BE2C (cell line): ENCODE results near the gene AP1B1.

Experiments used
- DNase-seq: peaks from one replicate; pipeline ENCODE4 v3.0.0-alpha.2; 2020
- H3K27me3 ChIP-seq: fragments of 250-450 bp; sonication (Bioruptor Pico); 2 replicates; pipeline ENCODE4 v1.5.1; 2020; ENCODE audit warnings: mild to moderate bottlenecking
- H3K36me3 ChIP-seq: fragments of 250-450 bp; sonication (Bioruptor Pico); 2 replicates; pipeline ENCODE4 v1.5.1; 2020; ENCODE audit warnings: mild to moderate bottlenecking
- H3K4me1 ChIP-seq: fragments of 250-450 bp; sonication (Bioruptor Pico); 2 replicates; pipeline ENCODE4 v1.5.1; 2020
- H3K4me3 ChIP-seq: 2 replicates; pipeline ENCODE4 v1.5.1; 2011; ENCODE audit warnings: low read depth, low read length
- H3K9me3 ChIP-seq: fragments of 250-450 bp; sonication (Bioruptor Pico); 2 replicates; pipeline ENCODE4 v1.5.1; 2020
- CTCF ChIP-seq: IDR thresholded peaks from 2 replicates; pipeline ENCODE4 v1.5.1; 2012; ENCODE audit warnings: mild to moderate bottlenecking, low read depth, low read length

AP1B1 gene

GRCh38 chr22:29334696-29335344, 53.5 kb downstream of the AP1B1 start:
- no peak for TF ChIP-seq CTCF
- peaks cover 64% of the 10 kb centered on the region for H3K36me3 ChIP-seq
- no peak overlapping the region for H3K4me3 ChIP-seq
- no peak for DNase-seq
- no peaks in the 10 kb centered on the region for H3K9me3 ChIP-seq
- H3K27me3 ChIP-seq: no peaks in the 10 kb centered on the region
- peaks cover 3% of the 10 kb centered on the region for H3K4me1 ChIP-seq

GRCh38 chr22:29334148-29334547, 54.2 kb downstream of the AP1B1 start:
- DNase-seq: no peak
- Histone ChIP-seq H3K27me3 (no peaks in the 10 kb centered on the region), H3K4me1 (peaks cover 3% of the 10 kb centered on the region), H3K4me3 (no peak overlapping the region), H3K36me3 (peaks cover 66% of the 10 kb centered on the region), H3K9me3 (no peaks in the 10 kb centered on the region)
- TF ChIP-seq CTCF: no peak

- Histone ChIP-seq H3K4me1 (peaks cover 3% of the 10 kb centered on the region), H3K4me3 (no peak overlapping the region), H3K27me3 (no peaks in the 10 kb centered on the region), H3K9me3 (no peaks in the 10 kb centered on the region), H3K36me3 (peaks cover 59% of the 10 kb centered on the region)
- no peak for DNase-seq
- TF ChIP-seq CTCF: no peak
These were observed 55.4 kb downstream of the AP1B1 start for GRCh38 chr22:29332886-29333496.

GRCh38 chr22:29331658-29332300, 56.6 kb downstream of the AP1B1 start:
- Histone ChIP-seq H3K9me3 (no peaks in the 10 kb centered on the region), H3K4me3 (no peak overlapping the region), H3K27me3 (no peaks in the 10 kb centered on the region), H3K36me3 (peaks cover 47% of the 10 kb centered on the region), H3K4me1 (peaks cover 3% of the 10 kb centered on the region)
- DNase-seq: no peak
- no peak for TF ChIP-seq CTCF

GRCh38 chr22:29331213-29331612, 57.2 kb downstream of the AP1B1 start:
- Histone ChIP-seq H3K4me3 (no peak overlapping the region), H3K4me1 (peaks cover 3% of the 10 kb centered on the region), H3K27me3 (no peaks in the 10 kb centered on the region), H3K9me3 (no peaks in the 10 kb centered on the region), H3K36me3 (peaks cover 44% of the 10 kb centered on the region)
- TF ChIP-seq CTCF: no peak
- no peak for DNase-seq

GRCh38 chr22:29330753-29331152, 57.6 kb downstream of the AP1B1 start:
- Histone ChIP-seq H3K9me3 (no peaks in the 10 kb centered on the region), H3K27me3 (no peaks in the 10 kb centered on the region), H3K36me3 (peaks cover 40% of the 10 kb centered on the region), H3K4me3 (no peak overlapping the region), H3K4me1 (peaks cover 3% of the 10 kb centered on the region)
- peak; percentile 61 for DNase-seq
- TF ChIP-seq CTCF: no peak
